Hepatocyte (in vitro differentiated cells): Measurements from ENCODE around the gene AKIP1.

ENCODE experiments used
- CTCF ChIP-seq: fragments of 200-600 bp; sonication (generic); IDR thresholded peaks from 2 replicates; pipeline ENCODE4 v1.5.1; 2016; ENCODE audit warnings: antibody characterized with exemption, mild to moderate bottlenecking; ENCODE audit not compliant: poor library complexity
- EZH2 ChIP-seq: fragments of 200-600 bp; sonication (generic); IDR thresholded peaks from 2 replicates; pipeline ENCODE4 v1.6.1; 2016; ENCODE audit warnings: antibody characterized with exemption, mild to moderate bottlenecking, borderline replicate concordance

- no peak for TF ChIP-seq CTCF
- TF ChIP-seq EZH2 = no peak
Observed at GRCh38 chr11:8910649-8911026, 351 bp upstream of the AKIP1 start.
